Melanocyte of skin (primary cell): ENCODE data around the gene SEPTIN6. TPM values are rescaled to one million over a fixed set of nuclear protein-coding genes. Genes with fewer than 3 reads are reported as not detected.

Experiments used
- small RNA-seq, 2 donors: library from RNA; depleted of rRNA; stranded (forward); fragments of <200 nt; gene quantifications; one replicate each; pipeline ENCODE3, GENCODE V24; 2012
- total RNA-seq, 2 donors: library from RNA; depleted of rRNA; stranded (reverse); fragments of >200 nt; gene quantifications; 2 replicates each; pipeline ENCODE4 v1.2.3, GENCODE V29; 2012

SEPTIN6 gene
- total RNA-seq = 10 to 100 TPM; 14.5 to 20.6 TPM

DNA sequence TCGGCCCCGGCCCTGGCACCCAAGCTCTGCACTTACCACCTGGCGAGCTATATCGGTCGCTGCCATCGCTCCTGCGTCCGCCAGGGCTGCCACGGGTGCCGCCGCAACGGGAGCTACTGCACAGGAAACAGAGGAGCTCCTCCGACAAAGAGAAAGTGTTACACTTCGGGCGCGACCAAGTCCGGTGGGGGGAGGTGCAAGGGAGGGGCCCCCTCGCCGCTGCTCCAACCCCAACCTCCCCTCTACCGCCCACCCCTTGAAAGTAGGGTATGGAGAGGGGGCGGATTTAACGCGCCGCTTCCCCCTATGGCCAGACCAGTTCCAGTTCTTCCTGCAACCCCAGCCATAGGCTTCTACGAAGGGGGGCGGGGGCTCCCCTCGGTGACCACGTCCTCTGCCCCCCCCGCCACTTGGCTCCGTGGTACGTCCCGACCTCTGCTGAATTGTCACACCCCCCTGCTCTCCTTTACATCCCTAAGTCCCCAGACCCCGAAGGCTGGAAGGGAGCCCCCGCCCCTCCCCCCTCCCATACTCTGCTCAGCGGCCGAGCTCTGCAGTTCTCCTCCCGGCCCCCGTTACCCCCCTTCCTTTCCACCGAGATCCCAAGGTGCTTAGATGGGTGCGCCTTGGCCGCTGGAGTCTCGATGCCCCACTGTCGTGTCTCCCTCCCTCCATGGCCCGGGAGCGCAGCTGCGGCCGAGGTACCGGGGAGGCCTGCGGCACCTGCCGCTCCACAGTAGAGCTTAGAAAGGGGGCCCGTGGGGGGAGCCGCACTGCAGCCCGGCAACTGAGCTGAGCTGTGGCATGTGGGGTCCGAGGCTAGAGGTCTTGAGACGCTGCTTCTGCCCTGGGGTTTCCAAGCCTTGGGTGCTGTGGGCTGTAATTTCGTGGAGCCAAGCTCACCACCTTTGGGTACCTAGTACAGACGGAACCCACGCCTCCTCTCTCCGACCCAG, at the start of gene SEPTIN6:
Gene SEPTIN6, minus strand, starts transcription at position 129 of the 956 bp plus-strand sequence. Its CDS starts 63 bp downstream, at position 66.

Small RNAs within 50 kb of the gene (small RNA-seq; reads per million reads assigned to genes)
- gene MIR766 = 0.30 to 1.2 reads per million in 2 donors

Other genes with a start within 250 kb of the SEPTIN6 start
- 100 to 1,000 TPM; 192 to 348 TPM for gene SLC25A5, start 224.7 kb downstream of the SEPTIN6 start, total RNA-seq
- gene STEEP1, start 127.8 kb downstream of the SEPTIN6 start, total RNA-seq = 10 to 100 TPM; 22.0 to 30.3 TPM
- 10 to 100 TPM; 30.6 to 32.6 TPM for gene UBE2A, start 118.6 kb downstream of the SEPTIN6 start, total RNA-seq
- 1 to 10 TPM; 7.9 to 9.3 TPM for gene NKRF, start 86.7 kb downstream of the SEPTIN6 start, total RNA-seq
- gene SOWAHD, start 65.4 kb upstream of the SEPTIN6 start, total RNA-seq = not detected
- gene RPL39, start 98.5 kb upstream of the SEPTIN6 start, total RNA-seq = 1,000 to 10,000 TPM; 1,101 to 1,343 TPM
- gene UPF3B, start 159.8 kb upstream of the SEPTIN6 start, total RNA-seq = 1 to 10 TPM in 1 of 2 donors, under 1 TPM in 1; 0.69 to 1.7 TPM
- 10 to 100 TPM; 12.4 to 18.0 TPM for gene RNF113A, start 178.6 kb upstream of the SEPTIN6 start, total RNA-seq
- gene NDUFA1, start 178.7 kb upstream of the SEPTIN6 start, total RNA-seq = 10 to 100 TPM; 36.5 to 59.9 TPM
- not detected for gene AKAP14, start 202.7 kb upstream of the SEPTIN6 start, total RNA-seq